C4-2B (cell line): ENCODE measurements around the gene BMPR2.
"Not testable (repeated sequence)": the region's sequence is repeated elsewhere in the genome, so short reads cannot be mapped to it uniquely, and the experiment has no call there.

Experiments
- CTCF ChIP-seq: fragments of 450-650 bp; conservative IDR thresholded peaks from 2 replicates; pipeline ENCODE4 v1.5.1; 2017; ENCODE audit warnings: mild to moderate bottlenecking
- ZFX ChIP-seq: fragments of 450-650 bp; IDR thresholded peaks from 2 replicates; pipeline ENCODE4 v1.6.1; 2017

GRCh38 chr2:202496835-202497472 is 120.8 kb downstream of the BMPR2 start:
- not testable (repeated sequence) for TF ChIP-seq CTCF, ZFX
